Left forelimb (tissue), 1 donor: ENCODE measurements around the gene MVB12B.
"Not testable (repeated sequence)": the region's sequence is repeated elsewhere in the genome, so short reads cannot be mapped to it uniquely, and the experiment has no call there.

Experiments
- DNase-seq: peaks from one replicate; pipeline ENCODE4 v3.0.0-alpha.2; 2018; ENCODE audit warnings: low spot score

The MVB12B gene

GRCh38 chr9:126534431-126535186 is 208.0 kb downstream of the MVB12B start:
- DNase-seq, result no peak

GRCh38 chr9:126536131-126536530 is 209.5 kb downstream of the MVB12B start:
- no peak for DNase-seq

GRCh38 chr9:126536841-126537465 is 210.3 kb downstream of the MVB12B start:
- no peak for DNase-seq

- no peak for DNase-seq
Observed at GRCh38 chr9:126538550-126538949, 211.9 kb downstream of the MVB12B start.

- not testable (repeated sequence) for DNase-seq
Observed at GRCh38 chr9:126540398-126540797, 213.8 kb downstream of the MVB12B start.

- no peak for DNase-seq
Observed at GRCh38 chr9:126543490-126543889, 216.9 kb downstream of the MVB12B start.

GRCh38 chr9:126545106-126545505 is 218.5 kb downstream of the MVB12B start:
- DNase-seq, result no peak

GRCh38 chr9:126546036-126546435 is 219.4 kb downstream of the MVB12B start:
- no peak for DNase-seq

GRCh38 chr9:126548312-126548711 is 221.7 kb downstream of the MVB12B start:
- no peak for DNase-seq

GRCh38 chr9:126549246-126550006 is 222.8 kb downstream of the MVB12B start:
- no peak for DNase-seq

- no peak for DNase-seq
Observed at GRCh38 chr9:126550891-126551351, 224.3 kb downstream of the MVB12B start.

- DNase-seq, result no peak
Observed at GRCh38 chr9:126551812-126552211, 225.2 kb downstream of the MVB12B start.

GRCh38 chr9:126554292-126554691 is 227.7 kb downstream of the MVB12B start:
- no peak for DNase-seq

- not testable (repeated sequence) for DNase-seq
Observed at GRCh38 chr9:126555421-126555820, 228.8 kb downstream of the MVB12B start.
